VCaP (cell line): ENCODE measurements around the gene PRKCA.
A peak's percentile ranks its signal among the peaks of the same experiment; 100 is the strongest.

Experiments used
- H3K27ac ChIP-seq: fragments of 450-650 bp; 2 replicates; pipeline ENCODE4 v1.5.1; 2017
- TF ChIP-seq, protein P1 (sequence below): fragments of 450-650 bp; conservative IDR thresholded peaks from 2 replicates; pipeline ENCODE4 v1.5.1; 2017; ENCODE audit warnings: mild to moderate bottlenecking, moderate library complexity

PRKCA gene

DNA sequence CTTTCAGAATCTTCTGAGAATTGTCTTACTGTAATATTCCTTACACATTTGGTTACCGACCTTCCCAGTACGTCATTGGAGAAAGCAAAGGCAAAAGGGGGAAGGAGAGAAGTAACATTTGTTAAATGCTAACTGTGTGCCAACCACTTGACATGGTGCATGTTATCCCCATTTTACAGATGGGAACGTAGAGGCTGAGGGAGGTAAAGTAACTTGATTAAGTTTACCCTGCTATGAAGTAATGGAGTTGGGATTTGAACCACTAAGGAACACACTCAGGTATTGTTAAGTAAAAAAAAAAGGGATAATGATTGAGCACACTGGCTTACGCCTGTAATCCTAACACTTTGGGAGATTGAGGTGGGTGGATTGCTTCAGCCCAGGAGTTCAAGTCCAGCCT is 156.4 kb downstream of the PRKCA start:
- TF ChIP-seq, protein P1, sequence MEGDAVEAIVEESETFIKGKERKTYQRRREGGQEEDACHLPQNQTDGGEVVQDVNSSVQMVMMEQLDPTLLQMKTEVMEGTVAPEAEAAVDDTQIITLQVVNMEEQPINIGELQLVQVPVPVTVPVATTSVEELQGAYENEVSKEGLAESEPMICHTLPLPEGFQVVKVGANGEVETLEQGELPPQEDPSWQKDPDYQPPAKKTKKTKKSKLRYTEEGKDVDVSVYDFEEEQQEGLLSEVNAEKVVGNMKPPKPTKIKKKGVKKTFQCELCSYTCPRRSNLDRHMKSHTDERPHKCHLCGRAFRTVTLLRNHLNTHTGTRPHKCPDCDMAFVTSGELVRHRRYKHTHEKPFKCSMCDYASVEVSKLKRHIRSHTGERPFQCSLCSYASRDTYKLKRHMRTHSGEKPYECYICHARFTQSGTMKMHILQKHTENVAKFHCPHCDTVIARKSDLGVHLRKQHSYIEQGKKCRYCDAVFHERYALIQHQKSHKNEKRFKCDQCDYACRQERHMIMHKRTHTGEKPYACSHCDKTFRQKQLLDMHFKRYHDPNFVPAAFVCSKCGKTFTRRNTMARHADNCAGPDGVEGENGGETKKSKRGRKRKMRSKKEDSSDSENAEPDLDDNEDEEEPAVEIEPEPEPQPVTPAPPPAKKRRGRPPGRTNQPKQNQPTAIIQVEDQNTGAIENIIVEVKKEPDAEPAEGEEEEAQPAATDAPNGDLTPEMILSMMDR, result no peak
- H3K27ac ChIP-seq, result no peak overlapping the region

DNA sequence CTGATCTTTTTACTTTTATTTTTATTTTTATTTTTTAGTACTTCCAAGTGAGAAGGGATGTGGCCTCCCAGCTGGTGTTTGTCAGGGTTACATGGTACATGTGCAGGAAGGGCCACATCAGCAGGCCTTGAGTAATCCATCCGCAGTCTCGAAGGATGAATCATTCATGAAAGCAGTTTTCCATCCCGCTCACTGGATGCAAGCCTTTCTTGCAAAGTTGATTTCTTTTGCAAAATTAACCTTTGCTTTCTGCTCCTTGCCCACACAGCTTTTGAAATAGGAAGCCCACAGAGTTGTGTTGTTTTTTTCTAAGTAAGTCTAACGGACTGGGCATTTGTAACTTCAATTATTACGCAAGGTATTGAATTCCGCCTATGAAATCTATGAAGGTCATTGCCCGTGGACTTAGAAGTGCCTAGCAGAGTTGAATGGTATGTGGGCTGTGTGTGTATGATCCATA is 157.4 kb downstream of the PRKCA start:
- TF ChIP-seq, protein P1, result no peak
- no peak overlapping the region for H3K27ac ChIP-seq

DNA sequence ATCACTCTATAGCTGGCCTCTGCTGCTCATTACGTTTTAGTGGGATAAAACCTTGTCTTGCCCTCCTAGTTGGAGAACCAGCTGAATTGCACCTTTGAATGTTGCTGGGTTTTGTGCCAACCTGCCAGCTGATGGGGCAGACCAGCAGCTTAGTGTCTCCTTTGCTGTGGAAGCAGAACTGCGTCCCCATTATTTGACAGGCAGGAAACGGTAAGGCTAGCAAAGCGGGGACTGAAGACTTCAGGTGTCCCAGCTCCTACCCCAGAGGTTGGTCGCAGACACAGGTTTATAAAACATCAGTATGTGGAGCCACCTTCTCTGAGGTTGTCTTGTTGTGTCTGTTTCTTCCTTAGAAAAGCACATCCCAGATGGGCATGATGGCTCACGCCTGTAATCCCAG is 158.1 kb downstream of the PRKCA start:
- TF ChIP-seq, protein P1, result no peak
- no peak overlapping the region for H3K27ac ChIP-seq

DNA sequence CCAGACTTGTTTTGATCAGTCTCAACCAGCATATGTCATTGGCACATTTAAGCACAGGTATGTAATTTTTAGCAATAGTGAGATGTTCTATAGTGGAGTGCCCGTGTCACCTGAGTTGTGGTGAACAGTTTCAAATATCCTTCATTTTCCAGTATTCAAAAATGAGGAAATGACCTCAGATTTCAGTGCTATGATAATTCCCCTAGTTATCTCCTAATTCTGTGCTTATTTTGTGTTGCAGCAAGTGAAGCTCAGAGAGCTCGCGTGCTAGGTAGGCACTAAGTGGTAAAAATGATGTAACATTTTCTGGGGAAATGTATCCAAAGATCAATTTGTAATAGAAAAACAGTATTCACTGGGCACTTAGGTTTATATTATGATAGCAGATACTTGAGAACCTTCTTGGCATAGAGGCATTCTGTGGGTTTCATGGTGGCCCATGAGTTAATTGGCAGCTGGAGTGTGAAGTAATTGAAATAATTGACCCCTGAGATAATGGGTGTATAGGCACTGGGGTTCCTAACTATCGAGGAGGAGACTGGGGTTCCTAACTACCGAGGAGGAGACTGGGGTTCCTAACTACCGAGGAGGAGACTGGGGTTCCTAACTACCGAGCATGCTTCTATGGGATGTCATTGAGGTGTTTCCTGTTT is 159.1 kb downstream of the PRKCA start:
- TF ChIP-seq, protein P1, result no peak
- no peak overlapping the region for H3K27ac ChIP-seq

DNA sequence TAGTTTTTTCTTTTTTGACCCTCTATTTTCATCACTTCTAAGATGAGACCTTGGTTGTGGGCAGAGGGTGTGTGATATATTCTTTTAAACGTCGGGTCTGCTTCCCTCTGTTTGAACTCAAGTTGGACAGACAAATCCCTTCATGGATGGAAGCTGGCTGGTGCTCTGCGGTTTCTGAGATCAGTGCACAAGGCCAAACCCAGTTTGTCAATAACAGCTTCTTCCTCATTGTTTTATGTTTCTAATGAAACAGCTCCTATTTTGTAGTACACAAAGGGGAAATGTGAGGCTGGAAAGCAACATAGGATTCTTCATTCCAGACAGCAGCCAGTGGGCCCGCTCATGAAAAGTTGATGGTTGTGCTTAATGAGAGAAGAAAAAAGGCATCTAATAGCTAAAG is 159.6 kb downstream of the PRKCA start:
- TF ChIP-seq, protein P1, result no peak
- H3K27ac ChIP-seq, result peak overlapping the region; percentile 7; the same call in 1 of the 2 replicates

DNA sequence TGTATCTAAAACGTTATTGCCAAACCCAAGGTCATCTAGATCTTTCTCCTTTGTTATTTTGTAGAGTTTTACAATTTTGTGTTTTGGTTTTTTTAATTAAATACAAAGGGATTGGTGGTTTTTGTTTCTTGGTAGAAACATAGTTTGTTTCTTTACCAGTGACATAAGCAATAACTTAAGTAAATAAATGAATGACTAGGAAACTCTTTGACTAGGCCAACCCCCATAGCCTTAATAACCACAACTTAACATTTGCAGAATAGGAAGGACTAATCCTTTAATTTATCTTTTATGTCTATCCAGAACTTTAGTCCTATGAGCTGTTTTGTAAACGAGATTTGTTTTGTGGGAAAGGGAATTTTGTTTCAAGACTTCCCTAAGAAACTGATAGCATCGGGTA is 162.5 kb downstream of the PRKCA start:
- TF ChIP-seq, protein P1, result no peak
- H3K27ac ChIP-seq, result no peak overlapping the region

DNA sequence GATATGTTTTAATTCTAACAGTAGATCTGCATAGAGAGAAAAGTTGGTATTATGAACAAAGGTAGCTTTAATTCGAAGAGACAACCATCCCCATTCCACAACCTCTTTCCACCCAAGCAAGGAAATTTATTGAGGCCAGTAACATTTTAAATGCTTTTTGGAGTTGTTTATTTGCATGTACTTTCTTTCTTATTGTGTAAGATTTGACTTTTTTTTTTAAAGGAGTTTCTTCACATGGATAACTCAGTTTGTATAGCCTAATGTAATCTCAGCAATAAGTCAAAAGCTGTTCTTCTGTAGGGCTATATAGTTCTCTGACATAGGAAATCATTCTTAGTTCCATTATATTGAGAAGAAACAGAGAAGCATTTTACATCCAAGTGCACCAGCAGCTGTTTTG is 163.3 kb downstream of the PRKCA start:
- no peak overlapping the region for H3K27ac ChIP-seq
- TF ChIP-seq, protein P1, result no peak
